ENCODE results near the gene VAMP2.

The VAMP2 gene

GRCh38 chr17:8121681-8122421, 40.9 kb downstream of the VAMP2 start:
- peak; percentile 57 for DNase-seq

- DNase-seq, result peak; percentile 69
Observed at GRCh38 chr17:8121407-8121680, 41.4 kb downstream of the VAMP2 start.

GRCh38 chr17:8120520-8121406, 42.0 kb downstream of the VAMP2 start:
- DNase-seq, result peak; percentile 74

GRCh38 chr17:8119581-8120519, 42.9 kb downstream of the VAMP2 start:
- peak; percentile 93 for DNase-seq

GRCh38 chr17:8118769-8119580, 43.8 kb downstream of the VAMP2 start:
- peak; percentile 91 for DNase-seq

GRCh38 chr17:8117980-8118768, 44.6 kb downstream of the VAMP2 start, which contains the start of gene ALOXE3:
TSS of gene ALOXE3 (minus strand) at chr17:8118514. CDS start at chr17:8117990, 524 bp downstream.
- DNase-seq, result peak; percentile 52

GRCh38 chr17:8117367-8117979, 45.3 kb downstream of the VAMP2 start:
- DNase-seq, result no peak

GRCh38 chr17:8116776-8117175, 46.0 kb downstream of the VAMP2 start:
- no peak for DNase-seq

GRCh38 chr17:8110907-8111306, 51.8 kb downstream of the VAMP2 start:
- DNase-seq, result no peak

- DNase-seq, result no peak
Observed at GRCh38 chr17:8110456-8110804, 52.3 kb downstream of the VAMP2 start.

GRCh38 chr17:8109661-8110455, 52.9 kb downstream of the VAMP2 start:
- peak; percentile 38 for DNase-seq

Data from femur (tissue), 1 donor.